NT2/D1 (cell line): Measurements from ENCODE around the gene WDR73.
A peak's percentile ranks its signal among the peaks of the same experiment; 100 is the strongest.

Experiments used
- SUZ12 ChIP-seq: IDR thresholded peaks from 2 replicates; pipeline ENCODE4 v1.6.1; 2011; ENCODE audit not compliant: insufficient read length, insufficient read depth; ENCODE audit errors: extremely low read depth
- YY1 ChIP-seq: IDR thresholded peaks from 2 replicates; pipeline ENCODE4 v1.6.1; 2011; ENCODE audit not compliant: insufficient read length, insufficient read depth
- ZNF274 ChIP-seq: IDR thresholded peaks from 2 replicates; pipeline ENCODE4 v1.6.1; 2011; ENCODE audit warnings: mild to moderate bottlenecking, low read depth, low read length

DNA sequence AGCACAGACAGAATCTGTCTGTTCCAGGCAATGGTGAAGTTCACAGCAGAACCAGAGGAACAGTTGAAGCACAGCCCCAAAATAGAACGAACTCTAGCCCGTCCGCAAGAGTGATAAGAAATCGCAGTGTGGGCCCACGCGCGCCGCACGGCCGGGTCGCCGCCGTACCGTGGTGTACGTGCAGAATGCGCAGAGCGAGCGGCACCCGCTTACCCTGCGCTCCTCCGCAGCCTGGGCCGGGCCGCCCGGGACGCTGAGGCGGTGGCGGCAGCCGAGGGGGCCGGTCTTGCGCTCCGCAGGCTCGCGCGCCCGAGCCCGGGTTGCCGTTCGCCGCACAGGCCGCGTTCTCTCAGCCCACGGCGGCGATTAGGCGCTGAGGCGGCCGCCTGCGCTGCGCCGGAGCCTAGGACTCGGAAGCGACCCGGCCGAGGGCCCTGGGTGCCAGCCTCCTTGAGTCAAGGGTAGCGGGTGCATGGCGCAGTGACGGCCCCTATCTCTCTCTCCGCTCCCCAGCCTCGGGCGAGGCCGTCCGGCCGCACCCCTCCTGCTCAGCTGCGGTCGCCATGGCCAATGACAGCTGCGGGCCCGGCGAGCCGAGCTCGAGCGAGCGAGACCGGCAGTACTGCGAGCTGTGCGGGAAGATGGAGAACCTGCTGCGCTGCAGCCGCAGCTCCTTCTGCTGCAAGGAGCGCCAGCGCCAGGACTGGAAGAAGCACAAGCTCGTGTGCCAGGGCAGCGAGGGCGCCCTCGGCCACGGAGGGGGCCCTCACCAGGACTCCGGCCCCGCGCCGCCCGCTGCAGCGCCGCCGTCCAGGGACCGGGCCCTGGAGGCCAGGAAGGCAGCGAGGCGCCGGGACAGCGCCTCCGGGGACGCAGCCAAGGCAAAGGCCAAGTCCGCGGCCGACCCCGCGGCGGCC, 20.5 kb downstream of the WDR73 start:
- no peak for TF ChIP-seq ZNF274
- no peak for TF ChIP-seq YY1
- peak; percentile 66 for TF ChIP-seq SUZ12
